GM12801 (cell line): ENCODE results near the gene SUN3.

Experiments
- CTCF ChIP-seq: IDR thresholded peaks from one replicate; pipeline ENCODE4 v1.5.1; 2011; ENCODE audit warnings: control low read depth; ENCODE audit not compliant: insufficient read length; ENCODE audit errors: extremely low read depth

Gene SUN3

GRCh38 chr7:48033922-48034321 lies 5.0 kb upstream of the SUN3 start:
- TF ChIP-seq CTCF: no peak

- no peak for TF ChIP-seq CTCF
Measured at GRCh38 chr7:48031111-48031510, 2.2 kb upstream of the SUN3 start.

GRCh38 chr7:48025624-48026023 lies 3.3 kb downstream of the SUN3 start:
- no peak for TF ChIP-seq CTCF

GRCh38 chr7:48017674-48018073 lies 11.2 kb downstream of the SUN3 start:
- no peak for TF ChIP-seq CTCF

- no peak for TF ChIP-seq CTCF
Measured at GRCh38 chr7:48016641-48017040, 12.3 kb downstream of the SUN3 start.

GRCh38 chr7:48011951-48012350 lies 17.0 kb downstream of the SUN3 start:
- TF ChIP-seq CTCF: no peak

- no peak for TF ChIP-seq CTCF
Measured at GRCh38 chr7:48011323-48011722, 17.6 kb downstream of the SUN3 start.

- no peak for TF ChIP-seq CTCF
Measured at GRCh38 chr7:48009954-48010353, 19.0 kb downstream of the SUN3 start.
